OCI-LY7 (cell line): Measurements from ENCODE around the gene ELAPOR2. TPM values are rescaled to one million over a fixed set of nuclear protein-coding genes. Genes with fewer than 3 reads are reported as not detected.

Experiments used
- Bru-seq: library from RNA; stranded (reverse); fragments of 400-500 nt; gene quantifications from one replicate; lab custom pipeline; 2021; lab: Mats Ljungman, UMichigan
- BruChase-seq, 2 experiments: library from RNA; stranded (reverse); fragments of 400-500 nt; gene quantifications; one replicate each; lab custom pipeline; 2021; lab: Mats Ljungman, UMichigan
- BruUV-seq: library from RNA; stranded (reverse); fragments of 400-500 nt; replicated peaks from 2 replicates; lab custom pipeline; 2021; lab: Mats Ljungman, UMichigan
- CTCF ChIA-PET: fragments of 300-600 bp; sonication (Branson Sonifier 250); formaldehyde crosslinking; loops from one replicate; lab custom pipeline; 2022; ENCODE audit warnings: antibody characterized with exemption; ENCODE audit not compliant: unreplicated experiment; lab: Charles Lee
- POLR2A ChIA-PET: fragments of 300-600 bp; sonication (Branson Sonifier 250); formaldehyde crosslinking; loops from one replicate; lab custom pipeline; 2022; ENCODE audit warnings: antibody characterized with exemption; lab: Charles Lee
- DNase-seq: peaks from one replicate; pipeline ENCODE4 v3.0.0-alpha.2; 2015; ENCODE audit warnings: low spot score
- H2AFZ ChIP-seq: fragments of 200-600 bp; sonication (generic), shearing (Covaris generic); 2 replicates; pipeline ENCODE4 v1.6.1; 2014; ENCODE audit warnings: mild to moderate bottlenecking, antibody characterized with exemption, low read length, moderate library complexity
- H3K27ac ChIP-seq: fragments of 200-600 bp; sonication (generic); 2 replicates; pipeline ENCODE4 v1.5.1; 2014; ENCODE audit warnings: mixed run types, low read depth, mild to moderate bottlenecking, moderate library complexity, low read length, inconsistent platforms; ENCODE audit not compliant: poor library complexity, severe bottlenecking
- H3K36me3 ChIP-seq: fragments of 200-600 bp; sonication (generic); 2 replicates; pipeline ENCODE4 v1.6.1; 2014; ENCODE audit warnings: mild to moderate bottlenecking, antibody characterized with exemption, low read length, moderate library complexity, mixed read lengths; ENCODE audit not compliant: insufficient read depth
- H3K4me1 ChIP-seq: fragments of 200-600 bp; sonication (generic); 2 replicates; pipeline ENCODE4 v1.5.1; 2014; ENCODE audit warnings: mild to moderate bottlenecking, low read length; ENCODE audit not compliant: insufficient read depth, poor library complexity, severe bottlenecking
- H3K4me2 ChIP-seq: fragments of 200-600 bp; sonication (generic); 2 replicates; pipeline ENCODE4 v1.6.1; 2014; ENCODE audit warnings: mild to moderate bottlenecking, low read length
- H3K4me3 ChIP-seq: fragments of 200-600 bp; sonication (generic); 2 replicates; pipeline ENCODE4 v1.5.1; 2014; ENCODE audit warnings: mild to moderate bottlenecking, low read depth, low read length; ENCODE audit not compliant: poor library complexity, severe bottlenecking
- H3K79me2 ChIP-seq: fragments of 200-600 bp; sonication (generic); 2 replicates; pipeline ENCODE4 v1.6.1; 2016; ENCODE audit warnings: low read depth, mild to moderate bottlenecking, low read length, moderate library complexity, mixed read lengths; ENCODE audit not compliant: insufficient read depth
- H3K9me2 ChIP-seq: fragments of 200-600 bp; sonication (generic); 2 replicates; pipeline ENCODE4 v1.6.1; 2016; ENCODE audit warnings: mild to moderate bottlenecking, low read length, mixed read lengths; ENCODE audit not compliant: insufficient read depth
- H3K9me3 ChIP-seq: fragments of 200-600 bp; sonication (generic); 2 replicates; pipeline ENCODE4 v1.6.1; 2014; ENCODE audit warnings: mild to moderate bottlenecking, mixed run types, low read length, mixed read lengths
- H4K20me1 ChIP-seq: fragments of 200-600 bp; sonication (generic); 2 replicates; pipeline ENCODE4 v1.6.1; 2014; ENCODE audit warnings: mild to moderate bottlenecking, antibody characterized with exemption, low read length, moderate library complexity, mixed read lengths; ENCODE audit not compliant: insufficient read depth
- CTCF ChIP-seq: fragments of 200-600 bp; sonication (generic); conservative IDR thresholded peaks from 2 replicates; pipeline ENCODE4 v1.5.1; 2014; ENCODE audit warnings: mild to moderate bottlenecking, antibody characterized with exemption, low read length, moderate library complexity, mixed read lengths
- EZH2phosphoT487 ChIP-seq: fragments of 200-600 bp; sonication (generic); IDR thresholded peaks from 2 replicates; pipeline ENCODE4 v1.6.1; 2018; ENCODE audit warnings: low read depth, borderline replicate concordance, mild to moderate bottlenecking, mixed run types, antibody characterized with exemption, low read length, moderate library complexity, mixed read lengths
- intact Hi-C: fragments of 100-400 bp; cut with micrococcal nuclease; formaldehyde crosslinking; loops from one replicate; pipeline ENCODE4 v1.10.0; 2022; ENCODE audit not compliant: unreplicated experiment
- long read RNA-seq: library from polyadenylated mRNA; stranded (forward); transcript quantifications from one replicate; pipeline ENCODE4 v2.0.0, GENCODE V29; 2022
- total RNA-seq, 2 experiments: library from RNA; depleted of rRNA in 1 of 2; stranded (reverse); fragments of >200 nt in 1 of 2; shearing (Covaris generic) in 1 of 2; gene quantifications; 2 replicates each; pipeline ENCODE4 v1.2.3, GENCODE V29; 2014 to 2022

The ELAPOR2 gene
- total RNA-seq (2014; rRNA removed; shearing (Covaris generic)) (4.1 and 4.6 TPM in 2 replicates), total RNA-seq (2022) (8.6 and 13.2 TPM in 2 replicates), Bru-seq, nascent RNA (percentile 46 among the genes with signal in this experiment), BruChase-seq, experiment 1, labeled RNA remaining after a 6-hour chase (percentile 42 among the genes with signal in this experiment), BruChase-seq, experiment 2, labeled RNA remaining after a 2-hour chase (percentile 44 among the genes with signal in this experiment)
- long read RNA-seq, full-length matches to known transcripts: 3 of 12 reads
- long read RNA-seq, partial matches to known transcripts: 5 of 12 reads
- long read RNA-seq, other reads (novel, unspliced or antisense): 4 of 12 reads

- peak within 1 kb of the TSS; percentile 85 for H3K4me3 ChIP-seq
- no peaks in the 10 kb centered on the region for H3K79me2 ChIP-seq
- H3K27ac ChIP-seq: peak within 1 kb of the TSS; percentile 5
- intact Hi-C loops: loop anchor here (1.0 to 5.0 kb wide), 6 partner anchors 85 to 283 kb away; partner anchors contain the start of gene DMTF1
- peak within 1 kb of the TSS; percentile 100 for H3K4me2 ChIP-seq
- no peaks in the 10 kb centered on the region for H3K9me2 ChIP-seq
- no peaks in the 10 kb centered on the region for H3K9me3 ChIP-seq
- no peaks in the 10 kb centered on the region for H4K20me1 ChIP-seq
- ChIA-PET POLR2A (interaction anchor here (1.1 to 1.9 kb wide), 3 partner anchors 90 to 182 kb away, joined by 3 to 13 read pairs (median 5); partner anchors contain the start of gene DMTF1), CTCF (interaction anchor here (1.2 kb wide), 1 partner anchor 12 kb away, joined by 3 read pairs; no protein-coding TSS in a partner anchor)
- TF ChIP-seq CTCF (peak; percentile 70), EZH2phosphoT487 (no peak)
- peak within 1 kb of the TSS; percentile 99 for H2AFZ ChIP-seq
- peaks cover 17% of the 10 kb centered on the region for H3K4me1 ChIP-seq
- no TSS peak for BruUV-seq
- peak; percentile 87 for DNase-seq
- H3K36me3 ChIP-seq: no peaks in the 10 kb centered on the region
Observed at GRCh38 chr7:87059525-87060287, at the start of gene ELAPOR2. ELAPOR2 (minus strand) TSS chr7:87059654; CDS start chr7:87059513, 141 bp downstream.

GRCh38 chr7:87107949-87108776 is 48.7 kb upstream of the ELAPOR2 start:
- Histone ChIP-seq H2AFZ (no peak overlapping the region), H3K79me2 (no peaks in the 10 kb centered on the region), H3K4me2 (no peak overlapping the region), H3K4me1 (no peaks in the 10 kb centered on the region), H3K9me3 (no peaks in the 10 kb centered on the region), H4K20me1 (no peaks in the 10 kb centered on the region), H3K36me3 (no peaks in the 10 kb centered on the region), H3K9me2 (no peaks in the 10 kb centered on the region), H3K4me3 (no peak overlapping the region), H3K27ac (no peak overlapping the region)
- ChIA-PET POLR2A (interaction anchor here (1.0 kb wide), 1 partner anchor 272 kb away, joined by 3 read pairs; no protein-coding TSS in a partner anchor), CTCF (no interaction called here)
- no TSS peak for BruUV-seq
- TF ChIP-seq CTCF: no peak
- no peak for TF ChIP-seq EZH2phosphoT487
- intact Hi-C loops: no loop called here
- no peak for DNase-seq
